EL (cell line): Measurements from ENCODE around the gene LTBP2.

ENCODE experiments used
- DNase-seq: peaks from one replicate; pipeline ENCODE4 v3.0.0-alpha.2; 2016

LTBP2 gene

GRCh38 chr14:74571441-74571841 lies 40.6 kb downstream of the LTBP2 start:
- DNase-seq, result peak; percentile 55

GRCh38 chr14:74570696-74571095 lies 41.3 kb downstream of the LTBP2 start:
- no peak for DNase-seq

DNA sequence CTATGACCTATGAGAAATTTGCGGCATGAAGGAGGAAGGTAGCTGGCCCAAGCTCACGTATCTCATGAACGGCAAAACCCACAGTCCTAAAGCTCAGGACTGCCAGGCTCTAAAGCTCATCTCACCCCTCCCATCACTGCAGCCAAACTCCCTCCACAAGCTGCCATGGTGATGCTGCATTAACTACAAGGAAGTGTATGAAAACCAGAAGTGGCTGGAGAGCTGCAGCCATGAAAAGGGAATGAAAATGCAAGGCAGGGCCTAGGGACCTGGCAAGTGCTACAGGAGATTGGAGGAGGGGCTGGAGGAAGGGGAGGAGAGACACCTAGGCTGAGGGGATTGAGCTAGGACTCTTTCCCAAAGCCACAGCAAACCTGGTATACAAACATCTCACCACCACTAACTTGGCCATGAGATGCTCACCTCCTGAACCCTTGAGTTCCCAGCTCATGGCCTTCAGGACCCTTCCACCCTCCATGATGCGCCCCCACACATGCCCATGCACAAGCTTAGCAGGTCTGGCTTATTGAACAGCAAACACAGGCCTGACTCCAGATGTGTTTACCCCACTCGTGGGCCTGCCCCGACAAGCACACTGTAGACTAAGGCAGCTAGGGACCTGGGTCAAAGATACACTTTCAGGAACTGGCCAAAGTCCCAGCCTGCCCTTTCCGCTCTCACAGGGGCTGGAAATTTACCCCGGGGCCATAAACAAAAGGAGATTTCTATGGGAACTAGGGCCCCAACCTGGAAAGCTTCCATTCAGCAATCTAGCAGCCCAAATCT lies 42.0 kb downstream of the LTBP2 start:
- peak; percentile 62 for DNase-seq

DNA sequence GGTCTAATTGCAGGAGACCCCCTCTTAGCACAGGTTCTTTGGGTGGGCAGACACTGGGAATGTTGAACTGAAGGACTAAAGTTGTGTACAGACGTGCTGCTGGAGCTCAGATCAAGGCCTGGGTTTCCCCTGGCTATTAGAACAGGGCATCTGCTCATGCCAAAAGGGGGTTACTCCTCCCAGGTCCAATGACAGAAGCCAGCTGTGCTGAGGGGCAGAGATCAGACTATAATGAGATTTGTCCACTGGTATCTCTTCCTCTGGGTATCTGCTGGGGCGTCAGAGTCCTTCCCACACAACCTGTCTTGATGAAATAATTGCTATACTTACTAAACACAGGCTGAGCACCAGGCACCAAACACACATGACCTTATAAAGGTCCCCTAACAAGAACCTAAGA lies 42.6 kb downstream of the LTBP2 start:
- no peak for DNase-seq

DNA sequence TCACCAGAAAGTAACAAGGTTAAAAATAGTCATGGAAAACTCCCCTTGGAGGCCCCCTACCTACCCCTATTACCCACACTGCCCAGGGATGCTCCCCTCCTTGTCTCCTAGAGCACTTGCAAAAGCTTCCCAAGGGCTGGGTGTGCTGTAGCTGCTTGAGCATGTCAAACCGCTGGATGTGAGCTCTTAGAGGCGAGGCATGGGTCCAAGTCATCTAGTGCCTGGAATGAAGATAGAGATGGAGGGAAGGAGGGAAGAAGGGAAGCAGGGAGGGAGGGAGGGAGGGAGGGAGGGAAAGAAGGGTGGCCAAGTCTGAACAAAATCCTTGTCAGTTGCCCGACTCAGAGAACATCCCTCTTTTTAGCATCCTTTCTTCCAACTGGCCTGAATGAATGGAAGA lies 43.1 kb downstream of the LTBP2 start:
- no peak for DNase-seq

GRCh38 chr14:74568380-74568649 lies 43.7 kb downstream of the LTBP2 start:
- no peak for DNase-seq

- DNase-seq, result no peak
These were observed 44.2 kb downstream of the LTBP2 start for GRCh38 chr14:74567646-74568379.

- DNase-seq, result no peak
These were observed 44.8 kb downstream of the LTBP2 start for GRCh38 chr14:74567219-74567618.

DNA sequence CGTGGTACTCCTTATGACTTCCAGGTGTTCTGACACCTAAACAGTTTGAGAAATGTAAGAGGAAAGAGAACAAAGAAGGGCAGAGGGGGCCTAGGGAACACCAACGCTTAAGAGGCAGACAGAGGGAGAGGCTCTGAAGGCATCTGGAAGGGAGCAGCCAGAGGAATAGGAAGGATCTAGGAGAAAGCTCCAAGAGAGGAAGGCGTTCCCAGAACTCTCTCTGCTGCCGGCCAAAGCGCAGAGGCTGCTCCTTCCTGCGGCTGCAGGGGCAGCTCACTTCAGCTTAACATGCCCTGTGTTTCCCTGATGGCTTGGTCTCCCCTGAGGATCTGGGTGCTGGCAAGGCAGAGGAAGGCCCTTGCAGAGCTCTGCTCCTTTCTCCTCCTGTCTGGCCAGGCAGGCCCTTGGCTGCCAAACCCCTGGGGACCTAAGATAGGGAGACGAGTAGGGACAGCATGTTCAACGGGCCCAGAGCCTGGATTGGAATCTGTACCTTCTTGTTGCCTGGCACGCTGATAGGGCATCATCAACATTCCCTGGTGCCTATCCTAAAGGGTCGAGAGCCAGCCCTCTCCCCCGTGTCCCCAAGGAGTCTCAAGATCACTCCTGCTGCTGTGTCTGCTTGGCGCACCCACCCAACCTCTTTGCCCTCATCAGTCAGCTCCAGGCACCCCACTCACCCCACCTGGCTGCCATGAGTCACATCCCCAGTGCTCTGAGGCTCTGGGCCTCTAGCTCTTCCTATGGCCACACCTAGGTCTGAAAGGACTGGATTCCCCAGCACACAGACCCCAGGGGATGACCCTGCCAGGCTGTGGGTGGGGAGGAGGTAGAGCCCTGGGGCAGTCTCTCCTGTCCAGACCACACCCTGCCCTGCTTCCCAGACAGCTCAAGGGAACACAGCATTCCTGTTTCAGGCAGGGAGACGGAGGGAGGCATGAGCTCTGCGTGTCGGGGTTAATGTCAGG lies 45.6 kb downstream of the LTBP2 start:
- DNase-seq, result peak; percentile 20

- DNase-seq, result no peak
These were observed 48.4 kb downstream of the LTBP2 start for GRCh38 chr14:74563586-74564159.

DNA sequence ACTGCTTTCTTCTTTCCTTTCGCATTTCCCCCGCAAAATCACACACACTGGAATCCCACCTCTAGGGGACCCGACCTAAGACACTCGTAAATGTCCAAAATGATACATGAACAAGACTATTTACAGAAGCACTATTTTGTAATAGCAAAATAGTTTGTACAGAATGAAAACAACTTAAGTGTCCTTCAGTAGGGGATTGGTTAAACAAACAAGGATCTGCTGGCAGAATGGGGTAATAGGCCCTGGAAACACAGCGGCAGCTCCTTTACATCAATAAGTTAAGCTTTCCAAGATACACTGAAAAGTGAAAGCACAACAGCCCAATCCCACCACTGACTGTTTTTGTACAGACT lies 48.8 kb downstream of the LTBP2 start:
- DNase-seq, result no peak

DNA sequence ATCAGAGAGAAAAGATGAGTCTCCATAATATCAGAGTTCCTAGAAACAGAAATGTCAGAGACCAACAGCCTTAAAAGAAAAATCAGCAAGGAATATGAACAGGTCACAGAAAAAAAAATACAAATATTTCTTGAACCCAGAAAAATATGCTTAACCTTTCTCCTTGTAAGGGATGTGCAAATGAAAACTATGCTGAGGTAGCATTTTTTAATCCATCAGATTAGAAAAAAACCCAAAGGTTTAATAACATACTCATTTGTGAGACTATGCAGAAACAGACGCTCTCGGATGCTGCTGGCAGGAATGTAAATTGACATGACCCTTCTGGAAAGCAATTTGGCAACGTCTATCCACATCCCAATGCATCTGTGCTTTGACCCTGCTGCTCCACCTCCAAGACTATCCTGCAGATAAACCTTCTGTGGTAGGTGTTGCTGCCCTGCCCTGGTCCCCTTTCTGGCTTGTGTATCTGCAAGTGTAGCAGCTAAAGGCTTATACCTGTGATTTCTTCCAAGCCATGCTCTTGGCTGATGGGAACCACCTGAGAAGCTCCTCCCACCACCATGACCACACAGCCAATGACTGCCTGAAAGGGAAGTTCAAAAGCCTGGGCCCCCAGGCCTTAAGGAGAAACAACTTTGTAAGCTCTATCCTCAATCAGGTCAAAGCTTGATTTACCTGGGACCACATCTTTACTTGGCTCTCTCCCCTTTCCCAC lies 49.4 kb downstream of the LTBP2 start:
- no peak for DNase-seq

DNA sequence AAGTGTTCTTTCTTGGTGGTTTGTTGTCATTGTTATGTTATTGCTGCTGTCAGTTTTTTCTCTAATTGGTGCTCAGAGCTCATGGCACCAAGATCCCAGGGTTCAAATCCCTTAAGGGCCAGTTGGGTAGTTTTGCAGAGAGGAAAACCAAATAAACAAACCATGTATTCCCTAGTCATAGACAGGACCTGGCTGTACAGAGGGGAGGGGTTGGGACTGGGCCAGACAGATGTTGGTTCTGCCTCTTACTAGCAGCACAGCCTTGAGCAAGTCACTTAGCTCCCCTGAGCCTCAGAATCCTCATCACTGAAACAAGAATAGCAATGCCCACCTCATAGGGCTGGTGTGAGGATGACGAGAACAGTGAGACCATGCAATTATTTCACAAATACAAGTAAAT lies 53.4 kb downstream of the LTBP2 start:
- DNase-seq, result no peak

DNA sequence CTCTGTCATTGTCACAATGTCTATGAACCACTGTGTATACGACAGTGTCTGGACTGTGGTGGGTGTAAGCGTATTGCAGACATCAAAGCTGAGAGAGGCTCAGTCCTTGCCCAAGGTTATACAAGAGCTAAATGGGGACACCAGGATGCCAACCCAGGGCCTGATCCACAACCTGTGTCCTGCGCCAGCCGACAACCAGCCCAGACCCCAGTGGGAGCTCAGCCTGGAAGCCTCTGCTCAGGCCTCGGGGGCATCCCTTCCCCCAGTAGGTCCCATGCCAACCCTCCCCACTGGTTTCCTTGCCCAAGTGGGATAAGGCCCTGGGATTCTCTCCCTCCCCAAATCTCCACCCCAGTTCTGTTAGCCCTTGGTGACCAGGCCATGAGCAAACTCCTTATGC lies 54.3 kb downstream of the LTBP2 start:
- no peak for DNase-seq

DNA sequence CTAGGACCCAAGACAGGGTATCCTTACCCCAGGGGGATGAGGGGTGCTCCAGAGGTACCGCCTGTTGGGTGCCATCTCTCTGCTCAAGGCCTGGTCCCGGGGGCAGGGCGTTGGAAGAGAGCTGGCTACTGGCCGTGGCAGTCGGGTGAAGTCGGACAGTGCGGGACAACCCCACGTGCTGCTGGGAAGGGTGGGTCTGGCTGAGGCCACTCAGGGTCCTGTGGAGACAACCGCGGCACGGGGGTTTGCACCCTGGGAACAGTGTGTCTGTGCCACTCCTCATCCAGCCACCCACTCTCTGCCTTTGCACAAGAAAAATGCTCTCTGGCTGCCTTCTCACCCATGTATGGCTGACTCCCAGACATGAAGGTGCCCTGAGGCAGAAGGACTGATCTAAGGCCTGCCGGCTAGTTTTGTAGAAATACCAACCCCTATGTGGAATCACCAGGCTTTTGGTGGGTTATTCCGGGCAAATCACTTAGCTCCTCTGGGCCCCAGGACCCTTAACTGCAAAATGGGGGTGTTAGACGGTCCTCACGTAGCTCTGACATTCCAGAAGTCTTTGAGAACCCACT lies 56.5 kb downstream of the LTBP2 start:
- no peak for DNase-seq

DNA sequence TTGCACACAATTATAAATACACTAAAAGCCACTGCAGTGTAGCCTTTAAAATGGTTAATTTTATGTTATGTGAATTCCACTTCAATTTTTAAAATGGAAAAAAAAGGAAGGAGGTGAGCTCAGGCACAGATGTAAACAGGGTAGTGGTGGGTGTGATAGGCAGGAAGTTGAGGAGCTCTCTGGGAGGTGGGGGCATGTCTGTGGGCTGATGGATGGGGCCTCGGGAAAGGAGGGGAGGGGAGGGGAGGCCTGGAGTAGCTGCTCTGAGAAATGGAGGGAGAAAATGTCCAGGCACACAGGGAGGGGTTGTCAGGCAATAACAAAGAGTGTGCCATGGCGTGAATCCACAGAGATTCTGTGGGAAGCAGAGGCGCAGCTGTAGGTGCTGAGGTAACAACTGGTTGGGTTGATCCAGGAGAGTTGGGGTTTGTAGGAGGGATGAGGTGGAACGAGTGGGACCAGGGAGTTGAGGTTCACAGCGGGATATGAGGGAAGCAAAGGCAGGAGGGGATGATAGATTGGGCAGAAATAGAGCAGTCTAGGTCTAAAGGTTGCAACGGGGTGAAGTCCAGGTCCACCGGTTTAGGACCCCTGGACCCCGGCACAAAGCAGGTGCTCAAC lies 57.2 kb downstream of the LTBP2 start:
- DNase-seq, result no peak

GRCh38 chr14:74552623-74553022 lies 59.4 kb downstream of the LTBP2 start:
- no peak for DNase-seq

- no peak for DNase-seq
These were observed 60.3 kb downstream of the LTBP2 start for GRCh38 chr14:74551431-74552371.

DNA sequence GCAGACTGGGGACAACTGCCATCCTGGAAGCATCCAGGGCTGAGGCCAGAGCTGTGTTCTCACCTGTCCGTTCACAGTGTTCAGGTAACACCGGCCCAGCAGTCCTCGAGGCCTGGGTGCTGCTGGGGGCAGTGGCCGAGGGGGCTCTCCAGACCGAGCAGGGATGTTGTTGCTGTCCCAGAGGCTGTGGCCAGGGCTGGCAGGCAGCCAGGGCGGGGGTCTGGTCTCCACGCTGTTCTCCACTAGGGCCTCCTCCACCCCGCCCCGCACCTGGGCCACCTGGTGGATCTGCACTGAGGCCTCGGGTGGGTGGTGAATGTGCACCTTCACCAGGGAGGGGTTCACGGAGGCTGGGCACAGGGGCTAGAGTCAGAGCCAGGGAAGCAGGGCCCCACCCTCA lies 61.0 kb downstream of the LTBP2 start:
- DNase-seq, result no peak

DNA sequence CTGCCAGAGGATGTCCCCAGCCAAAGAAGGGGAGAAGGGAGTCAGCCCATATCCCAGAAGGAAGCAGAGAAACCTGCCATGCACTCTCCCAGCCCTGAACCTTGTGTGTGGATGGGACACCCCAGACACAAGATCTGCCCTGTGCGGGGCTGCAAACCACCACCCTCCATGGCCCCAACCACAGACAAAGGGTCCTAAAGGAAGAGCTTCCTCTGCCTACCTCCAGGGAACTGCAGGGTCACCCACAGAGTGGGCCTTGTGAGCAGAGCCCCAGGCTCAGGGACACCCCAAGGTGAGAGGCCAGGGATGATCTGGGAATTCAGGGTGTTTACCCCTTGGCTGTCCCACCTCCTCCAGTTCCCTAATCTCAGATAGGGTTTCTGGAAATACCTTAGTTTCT lies 62.0 kb downstream of the LTBP2 start:
- no peak for DNase-seq

- no peak for DNase-seq
These were observed 62.4 kb downstream of the LTBP2 start for GRCh38 chr14:74549588-74549987.
